Nephron (organoid): ENCODE results near the gene TRIM44.

Experiments
- H3K27ac Mint-ChIP-seq, 3 experiments: 2 replicates each; pipeline ENCODE4 v1.8.0; 2020; ENCODE audit warnings: mixed read lengths in 3 of 3, mild to moderate bottlenecking in 2 of 3, moderate library complexity in 1 of 3
- H3K27me3 Mint-ChIP-seq: 2 replicates; pipeline ENCODE4 v1.8.0; 2021; ENCODE audit warnings: low read depth, mild to moderate bottlenecking, moderate library complexity, mixed read lengths
- H3K36me3 Mint-ChIP-seq: 2 replicates; pipeline ENCODE4 v1.8.0; 2020; ENCODE audit warnings: low read depth, mixed read lengths
- H3K4me1 Mint-ChIP-seq: 2 replicates; pipeline ENCODE4 v1.8.0; 2020; ENCODE audit warnings: mixed read lengths
- H3K4me3 Mint-ChIP-seq, 3 experiments: 2 replicates each; pipeline ENCODE4 v1.8.0; 2020; ENCODE audit warnings: mild to moderate bottlenecking in 3 of 3, mixed read lengths in 3 of 3, moderate library complexity in 2 of 3
- H3K9me3 Mint-ChIP-seq: 2 replicates; pipeline ENCODE4 v1.8.0; 2020; ENCODE audit warnings: mixed read lengths
- TF ChIP-seq, protein P1 (sequence below), 3 experiments: fragments of 200-600 bp; sonication (generic); IDR thresholded peaks; one replicate each; pipeline ENCODE4 v1.5.0; 2021; ENCODE audit warnings: antibody characterized with exemption in 3 of 3; ENCODE audit not compliant: unreplicated experiment in 3 of 3

TRIM44 gene

DNA sequence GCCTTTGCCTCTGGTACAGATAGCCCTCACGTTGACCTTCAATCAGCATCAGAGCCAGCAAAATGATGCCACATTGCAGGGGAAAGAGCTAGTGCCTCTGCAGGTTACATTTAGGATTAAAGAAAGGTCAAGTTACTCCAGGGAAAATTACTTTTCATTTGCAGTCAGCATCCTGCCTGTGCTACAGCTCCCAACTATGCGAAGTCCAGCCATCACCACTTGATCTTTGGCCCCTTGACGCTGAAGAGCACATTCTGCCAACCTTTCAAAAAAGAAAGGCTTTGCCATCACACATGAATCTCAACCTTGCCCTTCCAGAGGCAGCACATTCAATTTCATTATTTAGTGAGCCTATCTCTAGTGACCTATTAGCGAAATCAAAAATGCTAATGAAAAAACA, 33.1 kb upstream of the TRIM44 start:
- H3K36me3 Mint-ChIP-seq = no peaks in the 10 kb centered on the region
- H3K4me3 Mint-ChIP-seq = no peak overlapping the region
- no peak overlapping the region for H3K27ac Mint-ChIP-seq
- peaks cover 6% of the 10 kb centered on the region for H3K9me3 Mint-ChIP-seq
- peaks cover 3% of the 10 kb centered on the region for H3K27me3 Mint-ChIP-seq
- H3K4me1 Mint-ChIP-seq = peaks cover under 1% of the 10 kb centered on the region
- TF ChIP-seq, protein P1, sequence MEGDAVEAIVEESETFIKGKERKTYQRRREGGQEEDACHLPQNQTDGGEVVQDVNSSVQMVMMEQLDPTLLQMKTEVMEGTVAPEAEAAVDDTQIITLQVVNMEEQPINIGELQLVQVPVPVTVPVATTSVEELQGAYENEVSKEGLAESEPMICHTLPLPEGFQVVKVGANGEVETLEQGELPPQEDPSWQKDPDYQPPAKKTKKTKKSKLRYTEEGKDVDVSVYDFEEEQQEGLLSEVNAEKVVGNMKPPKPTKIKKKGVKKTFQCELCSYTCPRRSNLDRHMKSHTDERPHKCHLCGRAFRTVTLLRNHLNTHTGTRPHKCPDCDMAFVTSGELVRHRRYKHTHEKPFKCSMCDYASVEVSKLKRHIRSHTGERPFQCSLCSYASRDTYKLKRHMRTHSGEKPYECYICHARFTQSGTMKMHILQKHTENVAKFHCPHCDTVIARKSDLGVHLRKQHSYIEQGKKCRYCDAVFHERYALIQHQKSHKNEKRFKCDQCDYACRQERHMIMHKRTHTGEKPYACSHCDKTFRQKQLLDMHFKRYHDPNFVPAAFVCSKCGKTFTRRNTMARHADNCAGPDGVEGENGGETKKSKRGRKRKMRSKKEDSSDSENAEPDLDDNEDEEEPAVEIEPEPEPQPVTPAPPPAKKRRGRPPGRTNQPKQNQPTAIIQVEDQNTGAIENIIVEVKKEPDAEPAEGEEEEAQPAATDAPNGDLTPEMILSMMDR (IDR thresholded peaks at IDR 0.05; ENCODE audit: unreplicated experiment in 3 of 3) = no peak

DNA sequence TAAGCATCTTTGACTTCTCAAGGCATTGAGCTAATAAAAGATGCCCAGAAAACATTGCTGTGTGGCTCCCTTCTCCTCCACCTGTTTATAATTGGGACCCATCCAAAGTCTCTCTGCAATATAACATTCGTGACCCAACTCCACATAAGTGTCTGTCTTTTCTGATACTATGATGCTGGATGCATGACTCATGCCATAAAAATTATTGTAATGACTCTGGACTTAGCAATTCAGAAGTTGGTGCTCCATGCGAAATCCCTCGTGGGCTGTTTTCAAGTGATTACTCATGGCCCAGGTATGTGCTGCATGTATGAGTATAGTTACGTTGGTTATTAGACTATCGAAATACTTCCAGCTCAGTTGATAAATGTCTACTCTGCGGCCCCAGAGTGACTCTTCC, 32.7 kb upstream of the TRIM44 start:
- Mint-ChIP-seq H3K27me3 (peaks cover 3% of the 10 kb centered on the region), H3K9me3 (peaks cover 6% of the 10 kb centered on the region), H3K4me1 (no peaks in the 10 kb centered on the region), H3K27ac (no peak overlapping the region), H3K36me3 (no peaks in the 10 kb centered on the region), H3K4me3 (no peak overlapping the region)
- TF ChIP-seq, protein P1 (IDR thresholded peaks at IDR 0.05; ENCODE audit: unreplicated experiment in 3 of 3) = no peak

DNA sequence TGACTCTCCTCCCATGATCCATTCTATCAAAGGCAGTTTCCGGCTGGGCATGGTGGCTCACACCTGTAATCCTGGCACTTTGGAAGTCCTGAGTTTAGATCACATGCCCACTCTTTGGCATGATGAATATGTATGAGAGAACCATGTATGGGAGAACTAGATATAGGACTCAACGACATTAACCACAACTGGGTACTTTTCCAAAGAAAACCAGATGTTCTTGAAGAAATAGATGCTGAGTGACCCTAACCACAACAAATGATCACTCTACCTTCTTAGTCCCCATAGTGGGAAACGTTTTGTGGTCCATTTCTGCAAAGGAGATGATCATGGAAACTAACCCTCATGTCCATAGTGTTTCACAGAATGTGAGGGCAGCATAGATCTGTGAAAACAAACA, 30.7 kb upstream of the TRIM44 start:
- Mint-ChIP-seq H3K27me3 (peaks cover 3% of the 10 kb centered on the region), H3K27ac (no peak overlapping the region), H3K4me1 (no peaks in the 10 kb centered on the region), H3K36me3 (no peaks in the 10 kb centered on the region), H3K9me3 (peaks cover 6% of the 10 kb centered on the region), H3K4me3 (no peak overlapping the region)
- TF ChIP-seq, protein P1 (IDR thresholded peaks at IDR 0.05; ENCODE audit: unreplicated experiment in 3 of 3) = no peak

DNA sequence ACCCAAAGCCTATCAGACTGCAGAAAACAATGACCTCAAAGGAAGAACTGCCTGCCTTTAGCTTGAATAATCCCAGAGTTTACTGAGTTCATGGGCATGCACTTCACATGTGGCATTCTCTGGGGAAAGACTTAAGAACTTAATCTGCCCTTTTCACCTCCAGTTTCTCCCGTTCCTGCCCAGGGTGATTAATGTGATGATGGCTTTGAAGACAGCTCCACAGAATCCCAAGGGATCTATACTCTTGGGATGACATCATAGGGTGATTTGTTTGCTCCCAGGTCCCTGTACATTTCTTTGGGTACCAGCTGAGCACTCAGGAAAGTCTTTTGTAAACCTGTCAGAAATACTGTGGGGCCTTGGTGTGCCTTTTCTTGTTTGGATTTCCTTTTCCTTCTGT, 30.3 kb upstream of the TRIM44 start:
- H3K9me3 Mint-ChIP-seq = peaks cover 6% of the 10 kb centered on the region
- H3K4me3 Mint-ChIP-seq = no peak overlapping the region
- no peaks in the 10 kb centered on the region for H3K36me3 Mint-ChIP-seq
- TF ChIP-seq, protein P1 (IDR thresholded peaks at IDR 0.05; ENCODE audit: unreplicated experiment in 3 of 3) = no peak
- no peaks in the 10 kb centered on the region for H3K4me1 Mint-ChIP-seq
- H3K27me3 Mint-ChIP-seq = peaks cover 3% of the 10 kb centered on the region
- H3K27ac Mint-ChIP-seq = no peak overlapping the region

DNA sequence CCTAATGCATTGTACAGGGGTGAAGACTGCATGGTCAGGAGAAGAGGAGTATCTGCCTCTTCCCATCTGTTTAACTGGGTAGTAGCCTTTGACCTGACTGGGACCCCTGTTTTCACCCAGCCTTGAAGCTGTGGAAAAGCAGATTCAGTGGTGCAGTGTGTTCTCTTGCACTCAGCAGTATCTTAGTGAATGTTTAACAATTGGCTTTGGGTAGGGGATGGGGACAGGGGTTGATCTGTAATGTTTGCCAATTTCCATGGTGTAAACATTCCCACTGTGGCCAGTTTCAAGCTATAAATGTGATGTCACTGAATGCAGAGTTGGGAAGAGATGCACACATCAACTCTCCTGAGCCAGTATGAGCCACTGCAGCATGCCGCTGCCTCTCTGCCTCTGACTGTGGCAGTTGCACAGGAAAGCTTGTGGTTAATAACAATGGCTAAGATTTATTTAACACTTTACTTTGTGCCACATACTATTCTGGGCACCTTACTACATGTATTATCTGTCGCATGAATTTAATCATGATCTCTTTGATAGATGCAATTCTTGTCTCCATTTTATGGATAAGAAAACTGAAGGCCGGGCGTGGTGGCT, 28.6 kb upstream of the TRIM44 start:
- H3K27me3 Mint-ChIP-seq = peaks cover 3% of the 10 kb centered on the region
- H3K4me3 Mint-ChIP-seq = no peak overlapping the region
- H3K4me1 Mint-ChIP-seq = peaks cover 8% of the 10 kb centered on the region
- H3K36me3 Mint-ChIP-seq = no peaks in the 10 kb centered on the region
- TF ChIP-seq, protein P1 (IDR thresholded peaks at IDR 0.05; ENCODE audit: unreplicated experiment in 3 of 3) = no peak
- no peaks in the 10 kb centered on the region for H3K9me3 Mint-ChIP-seq
- no peak overlapping the region for H3K27ac Mint-ChIP-seq

DNA sequence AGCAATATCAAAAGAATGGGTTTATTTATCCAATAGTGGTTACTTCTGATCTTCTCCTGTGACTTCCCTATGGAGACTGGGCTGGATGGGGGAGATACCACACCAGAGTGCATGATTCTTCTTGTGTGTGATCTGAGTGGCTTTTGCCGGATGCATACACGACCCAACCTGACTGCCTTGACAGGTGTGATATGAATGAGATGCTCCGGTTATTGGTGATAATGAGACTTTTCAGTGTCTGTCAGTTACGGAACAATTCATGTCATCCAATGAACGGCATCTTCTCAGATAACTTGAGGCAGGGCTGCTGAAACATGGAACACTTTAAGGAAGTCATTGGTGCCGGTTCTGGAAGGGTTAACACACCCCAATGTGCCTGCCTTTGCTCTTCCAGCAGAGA, 26.6 kb upstream of the TRIM44 start:
- no peak overlapping the region for H3K27ac Mint-ChIP-seq

More for the DNA sequence above, 26.6 kb upstream of the TRIM44 start:
- Mint-ChIP-seq H3K4me1 (peaks cover 9% of the 10 kb centered on the region), H3K4me3 (no peak overlapping the region), H3K9me3 (no peaks in the 10 kb centered on the region), H3K36me3 (no peaks in the 10 kb centered on the region), H3K27me3 (peaks cover 3% of the 10 kb centered on the region)
- TF ChIP-seq, protein P1 (IDR thresholded peaks at IDR 0.05; ENCODE audit: unreplicated experiment in 3 of 3) = no peak
